ENCODE measurements around the gene COG2.
A peak's percentile ranks its signal among the peaks of the same experiment; 100 is the strongest.

The COG2 gene

GRCh38 chr1:230713138-230713537 is 70.9 kb downstream of the COG2 start:
- no peak overlapping the region for H2BK120ac ChIP-seq (ENCODE audit: low read depth, low read length)
- H3K27me3 ChIP-seq (ENCODE audit: control insufficient read depth in 1 of 2, insufficient read depth in 1 of 2, low read length in 2 of 2), result peaks cover 7 to 13% of the 10 kb centered on the region in 2 experiments
- no peak overlapping the region for H3K18ac ChIP-seq (ENCODE audit: low read depth in 1 of 2, low read length in 2 of 2)
- no peak overlapping the region for H4K91ac ChIP-seq (ENCODE audit: low read length)
- no peak for DNase-seq
- no peak overlapping the region for H4K8ac ChIP-seq (ENCODE audit: low read length)
- H3K79me1 ChIP-seq (replicated peaks; ENCODE audit: low read length, poor library complexity, severe bottlenecking), result no peaks in the 10 kb centered on the region
- H3K4me3 ChIP-seq (ENCODE audit: insufficient read depth in 1 of 2, low read depth in 1 of 2, low read length in 2 of 2), result no peak overlapping the region
- no peak overlapping the region for H3K4me2 ChIP-seq (ENCODE audit: low read length, poor library complexity, severe bottlenecking)
- peak overlapping the region in 1 of 2 experiments; percentile 9 for H3K14ac ChIP-seq (ENCODE audit: low read length in 2 of 2)
- peaks cover 11% of the 10 kb centered on the region for H3K4me1 ChIP-seq (ENCODE audit: control insufficient read depth, insufficient read depth, low read depth, low read length)
- no peak overlapping the region for H2BK5ac ChIP-seq (ENCODE audit: low read depth, low read length, poor library complexity, severe bottlenecking)
- H2AFZ ChIP-seq (ENCODE audit: low read depth, low read length), result no peak overlapping the region
- H3K9me3 ChIP-seq (ENCODE audit: control insufficient read depth, low read length), result no peaks in the 10 kb centered on the region
- H2BK15ac ChIP-seq (ENCODE audit: low read depth, poor library complexity, severe bottlenecking), result no peak overlapping the region
- WGBS, result 85% methylated on average over 7 of the region's 7 CpGs
- no peak overlapping the region for H3K4ac ChIP-seq (ENCODE audit: low read depth in 1 of 2, low read length in 2 of 2)
- no peak overlapping the region for H2BK12ac ChIP-seq (ENCODE audit: low read length in 2 of 2)
- no peak overlapping the region for H2AK5ac ChIP-seq (ENCODE audit: low read length, severe bottlenecking)
- no peak overlapping the region for H3K23ac ChIP-seq (ENCODE audit: low read length in 2 of 2)
- H3K36me3 ChIP-seq (ENCODE audit: control insufficient read depth in 1 of 2, insufficient read depth in 2 of 2, low read depth in 1 of 2, low read length in 2 of 2), result no peaks in the 10 kb centered on the region
- H3K9ac ChIP-seq (ENCODE audit: low read length), result no peak overlapping the region
- H3K27ac ChIP-seq (ENCODE audit: low read length, poor library complexity, severe bottlenecking), result no peak overlapping the region

- Histone ChIP-seq H4K91ac (ENCODE audit: low read length) (no peak overlapping the region), H3K79me1 (replicated peaks; ENCODE audit: low read length, poor library complexity, severe bottlenecking) (no peaks in the 10 kb centered on the region), H2BK12ac (ENCODE audit: low read length in 2 of 2) (peak overlapping the region in 1 of 2 experiments; percentile 45), H3K4ac (ENCODE audit: low read depth in 1 of 2, low read length in 2 of 2) (peak overlapping the region in 1 of 2 experiments; percentile 13), H3K23ac (ENCODE audit: low read length in 2 of 2) (no peak overlapping the region), H3K18ac (ENCODE audit: low read depth in 1 of 2, low read length in 2 of 2) (peak overlapping the region in 1 of 2 experiments; percentile 42), H2AK5ac (ENCODE audit: low read length, severe bottlenecking) (no peak overlapping the region), H3K9me3 (ENCODE audit: control insufficient read depth, low read length) (no peaks in the 10 kb centered on the region), H2BK120ac (ENCODE audit: low read depth, low read length) (no peak overlapping the region), H3K4me1 (ENCODE audit: control insufficient read depth, insufficient read depth, low read depth, low read length) (peaks cover 11% of the 10 kb centered on the region), H3K36me3 (ENCODE audit: control insufficient read depth in 1 of 2, insufficient read depth in 2 of 2, low read depth in 1 of 2, low read length in 2 of 2) (no peaks in the 10 kb centered on the region), H3K27me3 (ENCODE audit: control insufficient read depth in 1 of 2, insufficient read depth in 1 of 2, low read length in 2 of 2) (peaks cover 7 to 13% of the 10 kb centered on the region in 2 experiments), H3K14ac (ENCODE audit: low read length in 2 of 2) (peak overlapping the region in 1 of 2 experiments; percentile 7), H3K4me2 (ENCODE audit: low read length, poor library complexity, severe bottlenecking) (no peak overlapping the region), H3K4me3 (ENCODE audit: insufficient read depth in 1 of 2, low read depth in 1 of 2, low read length in 2 of 2) (peak overlapping the region in 1 of 2 experiments; percentile 62), H3K27ac (ENCODE audit: low read length, poor library complexity, severe bottlenecking) (no peak overlapping the region), H2BK15ac (ENCODE audit: low read depth, poor library complexity, severe bottlenecking) (no peak overlapping the region), H4K8ac (ENCODE audit: low read length) (no peak overlapping the region), H3K9ac (ENCODE audit: low read length) (peak overlapping the region; percentile 46), H2BK5ac (ENCODE audit: low read depth, low read length, poor library complexity, severe bottlenecking) (no peak overlapping the region), H2AFZ (ENCODE audit: low read depth, low read length) (no peak overlapping the region)
- no peak for DNase-seq
- WGBS, result 82% methylated on average over 8 of the region's 8 CpGs
Observed at GRCh38 chr1:230713547-230713914, 71.2 kb downstream of the COG2 start.

GRCh38 chr1:230713915-230714764 is 71.9 kb downstream of the COG2 start, which contains the start of gene AGT:
Gene AGT, minus strand, starts transcription at chr1:230714122. Its CDS starts 3,299 bp downstream, at chr1:230710823.
- Histone ChIP-seq H3K4me1 (ENCODE audit: control insufficient read depth, insufficient read depth, low read depth, low read length) (peaks cover 11% of the 10 kb centered on the region), H2AFZ (ENCODE audit: low read depth, low read length) (no peak within 1 kb of the TSS), H3K14ac (ENCODE audit: low read length in 2 of 2) (peak within 1 kb of the TSS in 1 of 2 experiments; percentile 9), H3K27ac (ENCODE audit: low read length, poor library complexity, severe bottlenecking) (no peak within 1 kb of the TSS), H4K8ac (ENCODE audit: low read length) (no peak within 1 kb of the TSS), H3K9ac (ENCODE audit: low read length) (peak within 1 kb of the TSS; percentile 46), H2BK5ac (ENCODE audit: low read depth, low read length, poor library complexity, severe bottlenecking) (no peak within 1 kb of the TSS), H3K79me1 (replicated peaks; ENCODE audit: low read length, poor library complexity, severe bottlenecking) (no peaks in the 10 kb centered on the region), H2AK5ac (ENCODE audit: low read length, severe bottlenecking) (no peak within 1 kb of the TSS), H3K27me3 (ENCODE audit: control insufficient read depth in 1 of 2, insufficient read depth in 1 of 2, low read length in 2 of 2) (peaks cover 7 to 10% of the 10 kb centered on the region in 2 experiments), H2BK120ac (ENCODE audit: low read depth, low read length) (no peak within 1 kb of the TSS), H3K4me3 (ENCODE audit: insufficient read depth in 1 of 2, low read depth in 1 of 2, low read length in 2 of 2) (peak within 1 kb of the TSS in 1 of 2 experiments; percentile 62), H3K36me3 (ENCODE audit: control insufficient read depth in 1 of 2, insufficient read depth in 2 of 2, low read depth in 1 of 2, low read length in 2 of 2) (no peaks in the 10 kb centered on the region), H3K9me3 (ENCODE audit: control insufficient read depth, low read length) (no peaks in the 10 kb centered on the region), H2BK12ac (ENCODE audit: low read length in 2 of 2) (peak within 1 kb of the TSS in 1 of 2 experiments; percentile 45), H3K4me2 (ENCODE audit: low read length, poor library complexity, severe bottlenecking) (peak within 1 kb of the TSS; percentile 19), H4K91ac (ENCODE audit: low read length) (peak within 1 kb of the TSS; percentile 70), H2BK15ac (ENCODE audit: low read depth, poor library complexity, severe bottlenecking) (no peak within 1 kb of the TSS), H3K18ac (ENCODE audit: low read depth in 1 of 2, low read length in 2 of 2) (peak within 1 kb of the TSS in 1 of 2 experiments; percentile 42), H3K23ac (ENCODE audit: low read length in 2 of 2) (no peak within 1 kb of the TSS), H3K4ac (ENCODE audit: low read depth in 1 of 2, low read length in 2 of 2) (peak within 1 kb of the TSS in 1 of 2 experiments; percentile 13)
- WGBS, result 49% methylated on average over 18 of the region's 24 CpGs
- DNase-seq, result peak; percentile 80

GRCh38 chr1:230715510-230715909 is 73.2 kb downstream of the COG2 start:
- no peak overlapping the region for H2BK120ac ChIP-seq (ENCODE audit: low read depth, low read length)
- 81% methylated on average over 2 of the region's 3 CpGs for WGBS
- peaks cover 7 to 10% of the 10 kb centered on the region in 2 experiments for H3K27me3 ChIP-seq (ENCODE audit: control insufficient read depth in 1 of 2, insufficient read depth in 1 of 2, low read length in 2 of 2)
- H2AFZ ChIP-seq (ENCODE audit: low read depth, low read length), result no peak overlapping the region
- no peak overlapping the region for H3K14ac ChIP-seq (ENCODE audit: low read length in 2 of 2)
- H2BK5ac ChIP-seq (ENCODE audit: low read depth, low read length, poor library complexity, severe bottlenecking), result no peak overlapping the region
- no peak overlapping the region for H4K8ac ChIP-seq (ENCODE audit: low read length)
- DNase-seq, result no peak
- H3K4me2 ChIP-seq (ENCODE audit: low read length, poor library complexity, severe bottlenecking), result no peak overlapping the region
- no peak overlapping the region for H3K18ac ChIP-seq (ENCODE audit: low read depth in 1 of 2, low read length in 2 of 2)
- no peak overlapping the region for H4K91ac ChIP-seq (ENCODE audit: low read length)
- H3K79me1 ChIP-seq (replicated peaks; ENCODE audit: low read length, poor library complexity, severe bottlenecking), result no peaks in the 10 kb centered on the region
- H3K27ac ChIP-seq (ENCODE audit: low read length, poor library complexity, severe bottlenecking), result no peak overlapping the region
- H2BK12ac ChIP-seq (ENCODE audit: low read length in 2 of 2), result no peak overlapping the region
- H3K4me1 ChIP-seq (ENCODE audit: control insufficient read depth, insufficient read depth, low read depth, low read length), result peaks cover 11% of the 10 kb centered on the region
- H3K23ac ChIP-seq (ENCODE audit: low read length in 2 of 2), result no peak overlapping the region
- no peak overlapping the region for H3K4ac ChIP-seq (ENCODE audit: low read depth in 1 of 2, low read length in 2 of 2)
- H2AK5ac ChIP-seq (ENCODE audit: low read length, severe bottlenecking), result no peak overlapping the region
- H2BK15ac ChIP-seq (ENCODE audit: low read depth, poor library complexity, severe bottlenecking), result no peak overlapping the region
- H3K9me3 ChIP-seq (ENCODE audit: control insufficient read depth, low read length), result no peaks in the 10 kb centered on the region
- no peak overlapping the region for H3K9ac ChIP-seq (ENCODE audit: low read length)
- H3K4me3 ChIP-seq (ENCODE audit: insufficient read depth in 1 of 2, low read depth in 1 of 2, low read length in 2 of 2), result no peak overlapping the region
- H3K36me3 ChIP-seq (ENCODE audit: control insufficient read depth in 1 of 2, insufficient read depth in 2 of 2, low read depth in 1 of 2, low read length in 2 of 2), result no peaks in the 10 kb centered on the region
